Nephron (organoid): ENCODE data around the gene NDUFA1.
A peak's percentile ranks its signal among the peaks of the same experiment; 100 is the strongest.

Source experiments
- H3K27ac Mint-ChIP-seq, 3 experiments: 2 replicates each; pipeline ENCODE4 v1.8.0; 2020; ENCODE audit warnings: mixed read lengths in 3 of 3, mild to moderate bottlenecking in 2 of 3, moderate library complexity in 1 of 3
- H3K27me3 Mint-ChIP-seq: 2 replicates; pipeline ENCODE4 v1.8.0; 2021; ENCODE audit warnings: low read depth, mild to moderate bottlenecking, moderate library complexity, mixed read lengths
- H3K36me3 Mint-ChIP-seq: 2 replicates; pipeline ENCODE4 v1.8.0; 2020; ENCODE audit warnings: low read depth, mixed read lengths
- H3K4me1 Mint-ChIP-seq: 2 replicates; pipeline ENCODE4 v1.8.0; 2020; ENCODE audit warnings: mixed read lengths
- H3K4me3 Mint-ChIP-seq, 3 experiments: 2 replicates each; pipeline ENCODE4 v1.8.0; 2020; ENCODE audit warnings: mild to moderate bottlenecking in 3 of 3, mixed read lengths in 3 of 3, moderate library complexity in 2 of 3
- H3K9me3 Mint-ChIP-seq: 2 replicates; pipeline ENCODE4 v1.8.0; 2020; ENCODE audit warnings: mixed read lengths
- CTCF ChIP-seq, 3 experiments: fragments of 200-600 bp; sonication (generic); IDR thresholded peaks; one replicate each; pipeline ENCODE4 v1.5.0; 2021; ENCODE audit warnings: antibody characterized with exemption in 3 of 3; ENCODE audit not compliant: unreplicated experiment in 3 of 3

Gene NDUFA1

GRCh38 chrX:119853444-119853843 lies 18.2 kb upstream of the NDUFA1 start:
- Mint-ChIP-seq H3K27me3 (peaks cover 4% of the 10 kb centered on the region), H3K9me3 (peaks cover 11% of the 10 kb centered on the region), H3K36me3 (peaks cover 23% of the 10 kb centered on the region), H3K4me3 (peak overlapping the region; percentile 98 to 99 (median 98)), H3K27ac (peak overlapping the region; percentile 81 to 98 (median 97)), H3K4me1 (peaks cover 19% of the 10 kb centered on the region)
- TF ChIP-seq CTCF (IDR thresholded peaks at IDR 0.05; ENCODE audit: unreplicated experiment in 3 of 3): no peak

GRCh38 chrX:119870626-119871131 lies 953 bp upstream of the NDUFA1 start:
- no peak for TF ChIP-seq CTCF (IDR thresholded peaks at IDR 0.05; ENCODE audit: unreplicated experiment in 3 of 3)
- Mint-ChIP-seq H3K36me3 (no peaks in the 10 kb centered on the region), H3K4me3 (peak overlapping the region; percentile 92 to 95 (median 94)), H3K27me3 (no peaks in the 10 kb centered on the region), H3K9me3 (no peaks in the 10 kb centered on the region), H3K27ac (peak overlapping the region; percentile 68 to 96 (median 75)), H3K4me1 (peaks cover 14% of the 10 kb centered on the region)

DNA sequence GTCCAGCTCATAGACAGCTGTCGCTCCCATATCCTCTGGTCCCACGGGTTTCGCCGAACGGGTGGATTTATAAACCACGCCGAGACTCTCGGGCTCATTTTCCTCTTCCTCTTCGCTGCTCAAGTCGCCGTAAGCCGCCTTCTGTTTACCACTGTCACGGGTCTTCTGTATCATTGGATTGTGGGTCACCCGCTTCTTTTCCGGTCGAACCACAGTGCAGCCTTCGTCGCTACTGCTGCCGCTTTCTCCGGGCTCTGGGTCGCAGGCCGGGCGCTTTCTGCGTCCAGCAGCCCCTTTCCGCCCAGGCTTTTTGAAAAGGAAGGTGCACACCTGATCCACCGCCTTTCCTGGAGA lies 410 bp upstream of the NDUFA1 start:
- no peak for TF ChIP-seq CTCF (IDR thresholded peaks at IDR 0.05; ENCODE audit: unreplicated experiment in 3 of 3)
- Mint-ChIP-seq H3K27me3 (no peaks in the 10 kb centered on the region), H3K9me3 (no peaks in the 10 kb centered on the region)

GRCh38 chrX:119878740-119879139 lies 7.1 kb downstream of the NDUFA1 start:
- no peak overlapping the region for H3K27ac Mint-ChIP-seq

More for the DNA sequence above, 410 bp upstream of the NDUFA1 start:
- Mint-ChIP-seq H3K27ac (peak overlapping the region; percentile 68 to 96 (median 75)), H3K4me3 (peak overlapping the region; percentile 92 to 95 (median 94)), H3K4me1 (peaks cover 14% of the 10 kb centered on the region), H3K36me3 (peaks cover 4% of the 10 kb centered on the region)

DNA sequence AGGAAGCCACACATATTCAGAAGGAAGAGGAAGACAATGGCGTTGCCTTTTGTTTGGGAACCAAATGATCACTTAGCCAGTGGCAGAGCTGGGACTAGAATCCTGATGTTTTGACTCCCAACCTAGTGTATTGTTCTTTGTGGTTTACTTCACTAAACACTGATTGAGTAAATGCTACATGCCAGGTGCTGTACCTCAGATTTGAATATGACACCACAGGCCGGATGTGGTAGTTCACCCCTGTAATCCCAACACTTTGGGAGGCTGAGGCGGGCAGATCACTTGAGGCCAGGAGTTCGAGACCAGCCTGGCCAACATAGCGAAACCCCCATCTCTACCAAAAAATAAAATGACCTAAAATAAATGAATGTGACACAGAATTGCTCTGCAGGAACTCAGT lies 8.4 kb downstream of the NDUFA1 start:
- Mint-ChIP-seq H3K4me3 (no peak overlapping the region), H3K36me3 (peaks cover 8% of the 10 kb centered on the region), H3K4me1 (no peaks in the 10 kb centered on the region), H3K27ac (no peak overlapping the region), H3K9me3 (peaks cover 4% of the 10 kb centered on the region), H3K27me3 (no peaks in the 10 kb centered on the region)
- no peak for TF ChIP-seq CTCF (IDR thresholded peaks at IDR 0.05; ENCODE audit: unreplicated experiment in 3 of 3)

More at GRCh38 chrX:119878740-119879139, 7.1 kb downstream of the NDUFA1 start:
- Mint-ChIP-seq H3K27me3 (no peaks in the 10 kb centered on the region), H3K36me3 (peaks cover 8% of the 10 kb centered on the region), H3K4me1 (no peaks in the 10 kb centered on the region), H3K4me3 (no peak overlapping the region), H3K9me3 (peaks cover under 1% of the 10 kb centered on the region)
- no peak for TF ChIP-seq CTCF (IDR thresholded peaks at IDR 0.05; ENCODE audit: unreplicated experiment in 3 of 3)
